GM13977 (cell line): ENCODE measurements around the gene ATXN2.
"Not testable (repeated sequence)": the region's sequence is repeated elsewhere in the genome, so short reads cannot be mapped to it uniquely, and the experiment has no call there.

Experiments used
- DNase-seq: peaks from one replicate; pipeline ENCODE4 v3.0.0; 2012; ENCODE audit warnings: low spot score
- in situ Hi-C: fragments of 300-500 bp; cut with MboI; formaldehyde crosslinking; loops from one replicate; pipeline ENCODE4 v1.12.0; 2022; ENCODE audit warnings: low sequenced_read_pairs, low pct_unique_long_range_greater_than_20kb, mixed read lengths, inconsistent platforms; ENCODE audit not compliant: unreplicated experiment
- TF ChIP-seq, protein P1 (sequence below): IDR thresholded peaks from 2 replicates; pipeline ENCODE4 v1.5.1; 2012; ENCODE audit warnings: mild to moderate bottlenecking, control low read depth; ENCODE audit not compliant: insufficient read depth; ENCODE audit errors: extremely low read depth, missing control alignments

The ATXN2 gene

DNA sequence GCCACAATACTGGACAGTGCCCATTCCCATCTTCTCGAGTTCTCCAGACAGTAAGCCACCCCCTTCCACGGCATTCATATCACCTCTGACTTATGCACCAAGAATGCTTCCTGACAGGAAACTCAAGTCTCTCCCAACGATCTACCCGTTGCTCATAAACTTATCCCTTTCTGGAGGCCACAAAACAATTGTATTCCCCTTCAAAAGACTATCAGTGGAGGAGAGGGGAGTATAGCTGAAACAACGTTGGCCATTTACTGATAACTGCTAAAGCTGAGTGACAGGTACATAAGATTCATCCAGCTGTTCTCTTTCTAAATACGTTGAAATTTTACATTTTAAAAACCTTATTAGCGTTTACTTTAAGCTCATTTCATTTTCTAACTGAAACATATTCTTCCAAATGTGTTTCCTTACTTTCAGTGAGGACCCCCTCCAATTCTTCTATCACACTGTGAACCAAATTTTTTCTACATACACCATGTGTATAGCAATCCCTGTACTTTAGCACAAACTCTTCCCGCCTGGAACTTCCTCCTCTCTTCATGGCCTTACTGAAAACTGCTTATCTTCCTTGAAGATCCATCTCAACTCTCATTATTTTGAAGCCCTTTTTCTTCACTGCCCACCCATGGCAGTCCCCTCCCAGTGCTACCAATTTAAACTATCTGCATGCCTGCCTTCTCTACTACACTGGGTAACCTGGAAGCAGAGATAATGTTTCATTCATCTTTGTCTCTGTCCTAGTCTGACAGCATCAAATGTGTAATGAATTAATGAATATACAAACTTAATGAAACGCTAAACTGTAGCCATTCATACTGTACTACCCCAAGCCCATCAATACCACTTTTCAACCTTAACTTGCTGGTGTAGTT lies 28.8 kb downstream of the ATXN2 start:
- in situ Hi-C loops: no loop called here
- TF ChIP-seq, protein P1, sequence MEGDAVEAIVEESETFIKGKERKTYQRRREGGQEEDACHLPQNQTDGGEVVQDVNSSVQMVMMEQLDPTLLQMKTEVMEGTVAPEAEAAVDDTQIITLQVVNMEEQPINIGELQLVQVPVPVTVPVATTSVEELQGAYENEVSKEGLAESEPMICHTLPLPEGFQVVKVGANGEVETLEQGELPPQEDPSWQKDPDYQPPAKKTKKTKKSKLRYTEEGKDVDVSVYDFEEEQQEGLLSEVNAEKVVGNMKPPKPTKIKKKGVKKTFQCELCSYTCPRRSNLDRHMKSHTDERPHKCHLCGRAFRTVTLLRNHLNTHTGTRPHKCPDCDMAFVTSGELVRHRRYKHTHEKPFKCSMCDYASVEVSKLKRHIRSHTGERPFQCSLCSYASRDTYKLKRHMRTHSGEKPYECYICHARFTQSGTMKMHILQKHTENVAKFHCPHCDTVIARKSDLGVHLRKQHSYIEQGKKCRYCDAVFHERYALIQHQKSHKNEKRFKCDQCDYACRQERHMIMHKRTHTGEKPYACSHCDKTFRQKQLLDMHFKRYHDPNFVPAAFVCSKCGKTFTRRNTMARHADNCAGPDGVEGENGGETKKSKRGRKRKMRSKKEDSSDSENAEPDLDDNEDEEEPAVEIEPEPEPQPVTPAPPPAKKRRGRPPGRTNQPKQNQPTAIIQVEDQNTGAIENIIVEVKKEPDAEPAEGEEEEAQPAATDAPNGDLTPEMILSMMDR: no peak
- no peak for DNase-seq

DNA sequence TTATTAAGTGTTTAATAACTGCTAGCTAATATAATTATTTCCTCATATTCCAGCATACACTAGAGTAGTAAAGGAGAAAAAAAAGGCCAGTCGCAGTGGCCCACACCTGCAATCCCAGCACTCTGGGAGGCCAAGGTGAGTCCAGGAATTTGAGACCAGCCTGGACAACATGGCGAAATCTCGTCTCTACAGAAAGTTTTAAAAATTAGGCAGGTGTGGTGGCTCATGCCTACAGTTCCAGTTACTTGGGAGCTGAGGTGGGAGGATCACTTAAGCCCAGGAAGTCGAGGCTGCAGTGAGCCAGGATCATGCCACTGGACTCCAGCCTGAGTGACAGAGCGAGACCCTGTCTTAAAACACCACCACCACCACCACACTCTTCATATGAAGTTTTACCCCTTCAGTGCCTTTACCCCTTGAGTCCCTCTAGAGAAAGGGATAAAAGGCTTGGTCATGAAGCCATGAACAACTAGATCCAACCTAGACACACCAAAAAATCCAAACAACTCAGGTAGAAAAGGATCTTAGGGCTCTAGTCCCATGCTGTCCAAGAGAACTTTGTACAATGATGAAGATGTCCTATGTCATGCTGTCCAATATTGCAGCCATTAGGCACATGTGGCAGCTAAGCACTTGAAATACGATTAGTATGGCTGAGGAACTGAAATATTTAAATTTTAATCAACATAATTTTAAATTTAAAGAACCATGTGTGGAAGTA lies 29.6 kb downstream of the ATXN2 start:
- TF ChIP-seq, protein P1: no peak
- DNase-seq: no peak
- in situ Hi-C loops: no loop called here

DNA sequence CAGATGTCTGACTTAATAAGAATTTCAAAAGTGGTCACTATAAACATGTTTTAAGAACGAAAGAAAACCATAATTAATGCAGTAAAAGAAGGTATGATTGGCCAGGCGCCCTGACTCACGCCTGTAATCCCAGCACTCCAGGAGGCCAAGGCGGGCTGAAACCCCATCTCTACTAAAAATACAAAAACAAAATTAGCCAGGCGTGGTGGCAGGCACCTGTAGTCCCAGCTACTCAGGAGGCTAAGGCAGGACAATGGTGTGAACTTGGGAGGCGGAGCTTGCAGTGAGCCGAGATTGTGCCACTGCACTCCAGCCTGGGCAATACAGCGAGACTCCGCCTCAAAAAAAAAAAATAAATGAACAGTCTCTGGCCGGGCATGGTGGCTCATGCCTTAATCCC lies 38.3 kb downstream of the ATXN2 start:
- DNase-seq, in situ Hi-C loops: not testable (repeated sequence)

DNA sequence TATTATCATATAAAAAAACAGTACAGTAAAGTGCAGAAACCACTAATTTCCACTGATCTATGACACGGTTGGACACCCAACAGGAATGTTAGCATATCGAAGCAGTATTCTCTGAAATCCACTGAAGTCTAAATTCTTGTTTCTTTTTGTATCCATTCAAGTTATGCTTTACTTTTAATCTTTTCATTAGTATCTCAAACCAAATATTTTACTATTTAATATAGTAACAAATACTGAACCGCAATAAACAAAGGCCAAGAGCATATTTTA lies 41.1 kb downstream of the ATXN2 start:
- in situ Hi-C loops: no loop called here
- TF ChIP-seq, protein P1: no peak
- DNase-seq: no peak

DNA sequence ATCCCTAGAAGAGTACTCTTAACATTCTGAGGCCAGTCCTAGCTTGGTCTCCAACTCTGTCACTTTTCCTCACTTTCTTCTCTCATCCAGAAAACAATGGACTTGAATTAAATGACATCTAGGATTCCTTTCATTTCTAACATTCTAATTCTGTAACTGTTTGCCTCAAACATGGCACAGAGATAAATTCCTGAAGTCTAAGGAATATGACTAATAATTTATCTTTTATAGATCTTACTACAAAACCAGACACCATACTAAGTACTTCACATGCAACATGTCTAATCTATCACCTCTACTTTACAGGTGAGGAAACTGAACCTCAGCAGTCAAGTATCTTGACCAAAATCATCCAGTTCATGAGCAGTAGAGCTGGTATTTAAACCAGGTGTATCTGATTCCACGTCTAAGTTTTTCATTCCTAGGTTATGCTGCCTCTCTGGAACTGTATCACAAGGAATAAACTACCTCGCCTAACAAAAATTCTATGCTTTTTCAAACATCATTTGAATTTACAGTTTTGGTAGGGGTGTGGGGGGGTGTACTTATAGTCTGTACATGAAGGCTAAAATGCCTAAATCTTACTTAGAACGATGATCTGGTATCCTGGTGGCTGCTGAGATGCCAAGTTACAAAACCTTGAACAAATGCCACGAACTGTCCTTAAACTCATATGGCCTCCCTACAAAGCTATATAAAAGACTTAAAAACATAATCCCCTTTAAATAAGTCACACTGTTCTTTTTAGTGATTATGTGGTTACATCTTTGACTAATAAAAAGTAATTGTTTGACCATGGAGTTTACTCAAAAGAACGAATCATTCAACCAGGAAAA lies 41.6 kb downstream of the ATXN2 start:
- TF ChIP-seq, protein P1: no peak
- in situ Hi-C loops: no loop called here
- DNase-seq: no peak

DNA sequence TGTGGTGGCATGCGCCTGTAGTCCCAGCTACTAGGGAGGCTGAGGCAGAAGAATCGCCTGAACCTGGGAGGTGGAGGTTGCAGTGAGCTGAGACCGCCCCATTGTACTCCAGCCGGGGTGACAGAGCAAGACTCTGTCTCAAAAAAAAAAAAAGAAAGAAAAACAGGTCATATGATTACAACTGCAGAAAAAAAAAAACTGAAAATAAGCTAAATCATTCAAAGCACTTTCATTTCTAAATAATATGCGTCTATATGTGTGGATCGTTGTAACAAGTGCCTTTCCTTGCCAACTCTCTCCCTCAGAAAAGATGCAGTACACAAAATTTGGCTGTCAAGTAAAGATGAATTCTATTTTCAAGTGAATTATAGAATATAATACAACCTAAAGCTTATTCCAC lies 42.4 kb downstream of the ATXN2 start:
- in situ Hi-C loops: no loop called here
- TF ChIP-seq, protein P1: no peak

DNA sequence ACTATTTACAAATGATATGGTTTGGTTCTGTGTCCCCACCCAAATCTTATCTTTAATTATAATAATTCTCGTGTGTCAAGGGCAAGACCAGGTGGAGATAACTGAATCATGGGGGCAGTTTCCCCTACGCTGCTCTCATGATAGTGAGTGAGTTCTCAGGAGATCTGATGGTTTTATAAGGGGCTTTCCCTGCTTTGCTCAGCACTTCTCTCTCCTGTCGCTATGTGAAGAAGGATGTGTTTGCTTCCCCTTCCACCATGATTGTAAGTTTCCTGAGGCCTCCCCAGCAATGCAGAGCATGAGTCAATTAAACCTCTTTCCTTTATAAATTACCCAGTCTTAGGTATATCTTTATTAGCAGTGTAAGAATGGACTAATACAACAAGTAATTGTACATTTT lies 43.8 kb downstream of the ATXN2 start:
- in situ Hi-C loops, DNase-seq: not testable (repeated sequence)

More for the DNA sequence above, 42.4 kb downstream of the ATXN2 start:
- no peak for DNase-seq
